ENCODE measurements around the gene SDR42E1. TPM values are rescaled to one million over a fixed set of nuclear protein-coding genes. Genes with fewer than 3 reads are reported as not detected.

Gene SDR42E1
- total and polyA plus RNA-seq, 2 donors from 2014 or later: 2.5 to 15.0 TPM

DNA sequence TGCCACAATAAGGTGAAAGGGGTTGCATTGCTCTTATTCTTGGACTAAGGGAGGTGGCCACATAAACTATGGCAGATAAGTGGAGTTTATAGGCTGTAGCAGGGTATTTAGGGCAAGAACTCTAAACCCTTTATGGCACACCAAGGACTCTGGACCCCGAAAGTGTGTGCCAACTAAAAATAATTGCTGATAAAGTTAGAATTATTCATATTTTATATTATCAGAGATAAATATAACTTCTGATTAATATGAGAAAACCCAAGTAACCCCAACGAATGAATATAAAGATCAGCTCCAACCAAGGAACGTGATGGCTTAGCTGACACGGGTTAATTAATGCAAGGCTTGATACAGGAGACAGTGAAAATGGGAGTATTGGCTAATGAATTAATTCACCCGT is 8.8 kb upstream of the SDR42E1 start:
- peaks cover 0 to 3% (median 0%) of the 10 kb centered on the region in 3 donors for H3K9me3 ChIP-seq (ENCODE audit: control insufficient read depth in 2 of 3, insufficient read depth in 1 of 3, low read length in 3 of 3)
- no peak overlapping the region for H3K27ac ChIP-seq (ENCODE audit: low read depth in 2 of 2, low read length in 2 of 2)
- no peaks in the 10 kb centered on the region for H3K4me1 ChIP-seq (ENCODE audit: control insufficient read depth in 2 of 3, insufficient read depth in 2 of 3, low read depth in 1 of 3, low read length in 3 of 3)
- DNase-seq: no peak
- no peaks in the 10 kb centered on the region for H3K36me3 ChIP-seq (ENCODE audit: control insufficient read depth in 2 of 3, insufficient read depth in 3 of 3, low read length in 3 of 3)
- H3K9ac ChIP-seq (ENCODE audit: low read length in 3 of 3): no peak overlapping the region
- intact Hi-C loops (cut with DNase I): no loop called here
- H3K27me3 ChIP-seq (ENCODE audit: control insufficient read depth, insufficient read depth, low read length): no peaks in the 10 kb centered on the region
- H3K4me3 ChIP-seq (ENCODE audit: low read length in 3 of 3): no peak overlapping the region
- TF ChIP-seq CTCF (IDR thresholded peaks at IDR 0.05; ENCODE audit: borderline replicate concordance, extremely low read depth, insufficient read depth): no peak
- FAIRE-seq: no peak

- Histone ChIP-seq H3K27me3 (ENCODE audit: control insufficient read depth, insufficient read depth, low read length) (no peaks in the 10 kb centered on the region), H3K9ac (ENCODE audit: low read length in 3 of 3) (no peak overlapping the region), H3K27ac (ENCODE audit: low read depth in 2 of 2, low read length in 2 of 2) (no peak overlapping the region), H3K4me1 (ENCODE audit: control insufficient read depth in 2 of 3, insufficient read depth in 2 of 3, low read depth in 1 of 3, low read length in 3 of 3) (no peaks in the 10 kb centered on the region), H3K9me3 (ENCODE audit: control insufficient read depth in 2 of 3, insufficient read depth in 1 of 3, low read length in 3 of 3) (peaks cover 0 to 4% (median 0%) of the 10 kb centered on the region in 3 donors), H3K4me3 (ENCODE audit: low read length in 3 of 3) (no peak overlapping the region), H3K36me3 (ENCODE audit: control insufficient read depth in 2 of 3, insufficient read depth in 3 of 3, low read length in 3 of 3) (no peaks in the 10 kb centered on the region)
- intact Hi-C loops (cut with DNase I): no loop called here
- DNase-seq (no peak), FAIRE-seq (no peak)
- no peak for TF ChIP-seq CTCF (IDR thresholded peaks at IDR 0.05; ENCODE audit: borderline replicate concordance, extremely low read depth, insufficient read depth)
Observed at GRCh38 chr16:82019535-82019934, 8.3 kb upstream of the SDR42E1 start.

GRCh38 chr16:82017911-82018568 is 6.8 kb upstream of the SDR42E1 start:
- no peak for DNase-seq
- Histone ChIP-seq H3K4me1 (ENCODE audit: control insufficient read depth in 2 of 3, insufficient read depth in 2 of 3, low read depth in 1 of 3, low read length in 3 of 3) (no peaks in the 10 kb centered on the region), H3K9ac (ENCODE audit: low read length in 3 of 3) (no peak overlapping the region), H3K9me3 (ENCODE audit: control insufficient read depth in 2 of 3, insufficient read depth in 1 of 3, low read length in 3 of 3) (peaks cover 0 to 4% (median 0%) of the 10 kb centered on the region in 3 donors), H3K36me3 (ENCODE audit: control insufficient read depth in 2 of 3, insufficient read depth in 3 of 3, low read length in 3 of 3) (no peaks in the 10 kb centered on the region), H3K27me3 (ENCODE audit: control insufficient read depth, insufficient read depth, low read length) (no peaks in the 10 kb centered on the region), H3K27ac (ENCODE audit: low read depth in 2 of 2, low read length in 2 of 2) (no peak overlapping the region), H3K4me3 (ENCODE audit: low read length in 3 of 3) (no peak overlapping the region)
- TF ChIP-seq CTCF (IDR thresholded peaks at IDR 0.05; ENCODE audit: borderline replicate concordance, extremely low read depth, insufficient read depth): no peak
- no peak for FAIRE-seq
- intact Hi-C loops (cut with DNase I): no loop called here

DNA sequence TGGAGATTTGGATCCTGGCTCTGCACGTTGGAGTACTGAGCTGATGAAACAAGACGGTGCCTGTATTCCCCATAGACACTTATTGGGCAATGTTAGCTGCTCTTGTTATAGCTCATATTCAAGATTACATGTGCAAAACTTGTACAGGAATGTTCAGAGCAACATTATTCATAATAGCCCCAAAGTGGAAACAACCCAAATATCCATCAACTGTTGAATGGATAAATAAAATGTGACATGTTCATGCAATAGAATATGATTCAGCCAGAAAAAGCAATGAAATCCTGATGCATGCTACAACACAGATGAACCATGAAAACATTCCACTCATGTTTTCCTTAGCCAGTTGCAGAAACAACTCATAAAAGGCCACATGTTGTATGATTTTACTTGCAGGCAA is 5.7 kb upstream of the SDR42E1 start:
- Histone ChIP-seq H3K4me1 (ENCODE audit: control insufficient read depth in 2 of 3, insufficient read depth in 2 of 3, low read depth in 1 of 3, low read length in 3 of 3) (no peaks in the 10 kb centered on the region), H3K27ac (ENCODE audit: low read depth in 2 of 2, low read length in 2 of 2) (no peak overlapping the region), H3K4me3 (ENCODE audit: low read length in 3 of 3) (no peak overlapping the region), H3K27me3 (ENCODE audit: control insufficient read depth, insufficient read depth, low read length) (no peaks in the 10 kb centered on the region), H3K9ac (ENCODE audit: low read length in 3 of 3) (no peak overlapping the region), H3K36me3 (ENCODE audit: control insufficient read depth in 2 of 3, insufficient read depth in 3 of 3, low read length in 3 of 3) (no peaks in the 10 kb centered on the region), H3K9me3 (ENCODE audit: control insufficient read depth in 2 of 3, insufficient read depth in 1 of 3, low read length in 3 of 3) (peaks cover 0 to 4% (median 0%) of the 10 kb centered on the region in 3 donors)
- TF ChIP-seq CTCF (IDR thresholded peaks at IDR 0.05; ENCODE audit: borderline replicate concordance, extremely low read depth, insufficient read depth): no peak
- DNase-seq (no peak), FAIRE-seq (no peak)
- intact Hi-C loops (cut with DNase I): no loop called here

Data from kidney (tissue), 14 donors.